Fibroblast of lung (primary cell): ENCODE results near the gene TRANK1.

Experiments used
- CTCF ChIP-seq, 2 donors: IDR thresholded peaks in 1 of 2; conservative IDR thresholded peaks in 1 of 2; 1 replicate in 1 of 2; 2 replicates in 1 of 2; pipeline ENCODE4 v1.5.1; 2011 to 2012; ENCODE audit warnings: low read length in 2 of 2, control low read depth in 1 of 2, inconsistent platforms in 1 of 2, low read depth in 1 of 2, mild to moderate bottlenecking in 1 of 2
- EZH2 ChIP-seq: IDR thresholded peaks from 2 replicates; pipeline ENCODE4 v1.5.1; 2012; ENCODE audit warnings: low read length, control low read depth, mild to moderate bottlenecking; ENCODE audit errors: missing control alignments

- no peak for TF ChIP-seq CTCF (conservative IDR thresholded peaks at IDR 0.05 in 1 of 2, IDR thresholded peaks at IDR 0.05 in 1 of 2; ENCODE audit: low read depth in 1 of 2, low read length in 2 of 2)
- no peak for TF ChIP-seq EZH2
These were observed 32.7 kb downstream of the TRANK1 start for GRCh38 chr3:36911990-36912804.
